HTR-8/SVneo (cell line): ENCODE measurements around the gene BAMBI.

Experiments used
- DNase-seq: peaks from one replicate; pipeline ENCODE4 v3.0.0; 2011; ENCODE audit warnings: low spot score, mixed read lengths; ENCODE audit not compliant: insufficient read length
- FAIRE-seq: peaks from 2 replicates; lab custom pipeline; 2011; peaks lifted over from hg19 to GRCh38; lab: Jason Lieb, UNC

The BAMBI gene

DNA sequence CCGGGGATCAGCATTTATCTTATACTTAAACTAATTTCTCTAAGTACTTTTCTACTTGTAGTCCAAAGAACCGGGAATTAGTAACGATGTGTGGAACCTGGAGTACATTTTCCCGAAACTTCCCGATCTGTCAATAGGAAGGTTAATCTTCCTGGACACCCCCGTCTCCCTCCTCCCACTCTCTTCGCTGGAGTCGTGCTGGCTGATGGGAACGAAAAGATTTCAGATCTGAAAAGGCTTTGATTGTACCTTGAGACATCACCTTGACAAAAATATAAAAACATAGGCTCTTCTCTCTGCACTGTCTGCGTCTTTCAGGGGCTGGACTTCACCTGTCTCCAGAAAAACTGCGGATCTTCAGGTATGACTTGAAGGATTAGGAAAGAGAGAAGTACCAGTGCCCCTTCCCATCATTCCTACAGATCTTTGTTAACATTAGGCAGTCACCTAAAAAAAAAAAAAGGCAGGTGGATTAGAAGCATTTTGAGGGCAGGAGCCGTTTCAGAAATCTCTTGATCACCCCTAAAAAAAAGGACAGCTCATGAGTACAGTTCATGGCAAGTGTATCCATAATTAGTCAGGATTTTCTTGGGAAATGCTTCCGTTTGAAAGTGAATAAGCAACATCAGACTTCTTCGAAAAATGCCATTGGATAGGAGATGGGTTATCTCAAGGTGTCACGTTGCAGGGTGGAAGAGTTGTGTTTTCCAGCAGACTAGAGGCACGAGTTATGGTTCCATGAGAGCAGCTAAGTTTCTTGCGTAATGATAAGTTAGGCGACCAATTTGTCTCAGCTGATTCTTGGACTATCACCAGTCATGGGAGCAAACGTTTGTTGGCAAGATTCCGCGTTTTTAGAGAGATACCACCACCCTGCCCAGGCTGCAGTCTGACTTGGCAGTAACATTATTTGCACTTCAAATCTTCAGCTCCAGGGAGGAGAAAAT, 7.8 kb upstream of the BAMBI start:
- no peak for FAIRE-seq
- no peak for DNase-seq

DNA sequence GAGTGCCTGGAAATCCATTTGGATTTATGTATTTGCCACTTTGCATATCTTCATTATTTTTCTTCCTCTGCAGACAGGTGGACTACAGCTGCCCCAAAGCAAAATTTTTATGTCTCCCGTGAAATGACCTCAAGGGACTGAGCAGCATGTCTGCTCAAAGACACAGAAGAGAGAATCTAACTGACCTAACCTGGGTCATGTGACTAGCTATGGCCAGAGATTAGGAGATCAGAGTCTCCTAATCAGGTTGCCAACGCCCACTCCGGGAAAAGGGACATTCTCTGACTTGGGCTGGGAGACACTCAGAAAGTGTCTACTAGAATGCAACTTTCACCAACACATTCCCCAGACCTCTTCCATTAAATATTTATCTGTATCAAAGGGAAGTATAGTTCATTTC, 2.5 kb upstream of the BAMBI start:
- FAIRE-seq = no peak
- DNase-seq = no peak

- DNase-seq = no peak
- FAIRE-seq = no peak
Observed at GRCh38 chr10:28676326-28676967, 874 bp upstream of the BAMBI start.

- DNase-seq (no peak), FAIRE-seq (no peak)
Observed at GRCh38 chr10:28677888-28678686, 766 bp downstream of the BAMBI start.

- FAIRE-seq (no peak), DNase-seq (no peak)
Observed at GRCh38 chr10:28678687-28679457, 1.6 kb downstream of the BAMBI start.

GRCh38 chr10:28679581-28680357, 2.4 kb downstream of the BAMBI start:
- no peak for FAIRE-seq
- DNase-seq = no peak

- no peak for DNase-seq
- no peak for FAIRE-seq
Observed at GRCh38 chr10:28680358-28680752, 3.0 kb downstream of the BAMBI start.

GRCh38 chr10:28681291-28681763, 4.0 kb downstream of the BAMBI start:
- DNase-seq = no peak
- no peak for FAIRE-seq

- no peak for DNase-seq
- no peak for FAIRE-seq
Observed at GRCh38 chr10:28681928-28682750, 4.8 kb downstream of the BAMBI start.

- FAIRE-seq = no peak
Observed at GRCh38 chr10:28684157-28684985, 7.0 kb downstream of the BAMBI start.

GRCh38 chr10:28684986-28685580, 7.8 kb downstream of the BAMBI start:
- DNase-seq (no peak), FAIRE-seq (no peak)

More at GRCh38 chr10:28684157-28684985, 7.0 kb downstream of the BAMBI start:
- DNase-seq = no peak

GRCh38 chr10:28685717-28686116, 8.4 kb downstream of the BAMBI start:
- FAIRE-seq = no peak
- no peak for DNase-seq

DNA sequence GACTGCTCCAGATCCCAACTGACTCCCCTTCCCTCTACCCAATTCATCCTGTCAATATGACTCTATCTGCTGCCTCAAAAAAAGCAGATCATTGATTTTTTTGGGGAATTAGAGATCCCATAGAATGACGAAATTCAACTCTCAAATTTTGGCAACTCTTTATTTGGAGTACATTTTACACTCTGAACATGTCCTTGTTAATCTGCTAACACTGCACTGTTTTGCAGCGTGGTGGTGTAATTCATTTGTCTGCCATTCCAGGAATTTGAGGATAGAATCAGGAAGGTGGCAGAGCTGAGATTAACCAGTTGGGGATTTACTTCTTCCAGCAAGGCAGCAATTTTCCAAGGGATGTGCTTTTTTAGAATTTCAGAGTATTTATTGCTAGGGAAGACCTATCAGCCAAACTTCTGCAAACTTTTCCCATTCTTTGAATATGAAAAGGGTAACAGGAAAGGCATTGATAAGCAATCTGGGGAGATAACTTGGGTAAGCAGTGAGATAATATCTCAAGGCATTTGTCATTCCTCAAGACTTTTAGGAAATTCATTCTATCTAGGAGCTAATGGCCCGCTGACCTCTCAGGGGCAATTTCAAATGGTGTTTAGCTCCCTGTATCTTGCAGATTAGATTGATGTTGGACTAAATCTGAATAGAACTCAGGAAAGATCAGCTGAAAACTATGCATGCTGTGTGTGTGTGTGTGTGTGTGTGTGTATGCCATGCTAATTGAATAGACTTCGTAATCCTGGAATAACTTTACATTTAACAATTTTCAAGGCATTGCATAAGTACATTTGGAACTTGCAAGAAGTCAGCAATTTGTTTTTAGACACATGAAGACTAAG, 9.7 kb downstream of the BAMBI start:
- FAIRE-seq (no peak), DNase-seq (no peak)

GRCh38 chr10:28687683-28688001, 10.3 kb downstream of the BAMBI start:
- FAIRE-seq (no peak), DNase-seq (no peak)

DNA sequence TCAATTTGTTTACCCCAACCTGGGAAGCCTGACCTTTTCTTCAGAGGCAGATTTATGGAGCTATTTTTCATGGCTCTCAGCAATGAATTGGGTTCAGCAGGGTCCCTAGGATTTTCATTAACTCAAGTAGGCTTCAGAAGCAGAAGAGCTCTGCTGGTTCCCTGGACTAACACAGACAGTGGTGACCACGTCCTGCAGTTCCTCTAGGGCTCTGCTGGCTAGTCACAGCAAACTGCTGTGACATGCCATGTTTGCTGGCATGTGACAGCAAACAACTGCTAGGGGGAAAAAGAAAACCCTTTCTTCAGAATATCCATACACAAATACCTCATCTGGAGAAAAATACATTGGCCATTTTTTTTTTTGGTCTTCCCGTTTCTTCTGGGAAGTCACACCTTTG, 13.2 kb downstream of the BAMBI start:
- FAIRE-seq (no peak), DNase-seq (no peak)

GRCh38 chr10:28691187-28691694, 13.9 kb downstream of the BAMBI start:
- DNase-seq (no peak), FAIRE-seq (no peak)
